ENCODE measurements around the gene NTN4.

DNA sequence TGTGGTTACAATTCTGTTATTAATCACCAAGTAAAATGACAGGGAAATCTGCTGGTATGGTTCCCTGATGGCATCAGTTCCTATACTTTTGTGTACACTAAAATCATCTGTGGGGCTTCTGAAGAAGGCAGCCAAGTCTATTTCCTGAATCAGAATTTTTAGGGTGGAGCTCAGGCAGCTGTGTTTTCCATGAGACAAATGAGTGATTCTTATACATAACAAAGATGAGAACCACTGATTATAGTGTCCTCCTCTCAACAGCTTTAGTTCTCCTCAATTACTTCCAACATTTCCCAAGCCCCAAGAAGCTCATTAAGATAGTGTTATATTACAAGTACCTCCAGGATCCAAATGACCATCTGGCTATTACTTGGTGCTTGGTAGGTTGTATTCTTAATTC lies 174.8 kb downstream of the NTN4 start:
- TF ChIP-seq, protein P1, sequence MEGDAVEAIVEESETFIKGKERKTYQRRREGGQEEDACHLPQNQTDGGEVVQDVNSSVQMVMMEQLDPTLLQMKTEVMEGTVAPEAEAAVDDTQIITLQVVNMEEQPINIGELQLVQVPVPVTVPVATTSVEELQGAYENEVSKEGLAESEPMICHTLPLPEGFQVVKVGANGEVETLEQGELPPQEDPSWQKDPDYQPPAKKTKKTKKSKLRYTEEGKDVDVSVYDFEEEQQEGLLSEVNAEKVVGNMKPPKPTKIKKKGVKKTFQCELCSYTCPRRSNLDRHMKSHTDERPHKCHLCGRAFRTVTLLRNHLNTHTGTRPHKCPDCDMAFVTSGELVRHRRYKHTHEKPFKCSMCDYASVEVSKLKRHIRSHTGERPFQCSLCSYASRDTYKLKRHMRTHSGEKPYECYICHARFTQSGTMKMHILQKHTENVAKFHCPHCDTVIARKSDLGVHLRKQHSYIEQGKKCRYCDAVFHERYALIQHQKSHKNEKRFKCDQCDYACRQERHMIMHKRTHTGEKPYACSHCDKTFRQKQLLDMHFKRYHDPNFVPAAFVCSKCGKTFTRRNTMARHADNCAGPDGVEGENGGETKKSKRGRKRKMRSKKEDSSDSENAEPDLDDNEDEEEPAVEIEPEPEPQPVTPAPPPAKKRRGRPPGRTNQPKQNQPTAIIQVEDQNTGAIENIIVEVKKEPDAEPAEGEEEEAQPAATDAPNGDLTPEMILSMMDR (IDR thresholded peaks at IDR 0.05) = no peak
- TF ChIP-seq RAD21 (IDR thresholded peaks at IDR 0.05; ENCODE audit: low read length) (no peak), SMC3 (IDR thresholded peaks at IDR 0.05; ENCODE audit: low read depth, low read length) (no peak), FOXJ3 (CRISPR knock-in tag; IDR thresholded peaks at IDR 0.05) (no peak), EP300 (IDR thresholded peaks at IDR 0.05; ENCODE audit: borderline replicate concordance in 1 of 2, low read depth in 1 of 2, low read length in 1 of 2) (no peak), JUND (IDR thresholded peaks at IDR 0.05) (no peak), POLR2AphosphoS5 (IDR thresholded peaks at IDR 0.05; ENCODE audit: low read depth, low read length) (no peak), NRF1 (IDR thresholded peaks at IDR 0.05; ENCODE audit: low read depth, low read length) (no peak), GABPA (IDR thresholded peaks at IDR 0.05; ENCODE audit: low read depth) (no peak), RCOR1 (IDR thresholded peaks at IDR 0.05; ENCODE audit: low read length) (no peak)
- TF ChIP-seq, protein P2, sequence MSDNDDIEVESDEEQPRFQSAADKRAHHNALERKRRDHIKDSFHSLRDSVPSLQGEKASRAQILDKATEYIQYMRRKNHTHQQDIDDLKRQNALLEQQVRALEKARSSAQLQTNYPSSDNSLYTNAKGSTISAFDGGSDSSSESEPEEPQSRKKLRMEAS (IDR thresholded peaks at IDR 0.05; ENCODE audit: low read depth) = no peak
- TF ChIP-seq, protein P3, sequence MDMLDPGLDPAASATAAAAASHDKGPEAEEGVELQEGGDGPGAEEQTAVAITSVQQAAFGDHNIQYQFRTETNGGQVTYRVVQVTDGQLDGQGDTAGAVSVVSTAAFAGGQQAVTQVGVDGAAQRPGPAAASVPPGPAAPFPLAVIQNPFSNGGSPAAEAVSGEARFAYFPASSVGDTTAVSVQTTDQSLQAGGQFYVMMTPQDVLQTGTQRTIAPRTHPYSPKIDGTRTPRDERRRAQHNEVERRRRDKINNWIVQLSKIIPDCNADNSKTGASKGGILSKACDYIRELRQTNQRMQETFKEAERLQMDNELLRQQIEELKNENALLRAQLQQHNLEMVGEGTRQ (IDR thresholded peaks at IDR 0.05; ENCODE audit: borderline replicate concordance, low read depth, low read length) = no peak
- TF ChIP-seq, protein P4, sequence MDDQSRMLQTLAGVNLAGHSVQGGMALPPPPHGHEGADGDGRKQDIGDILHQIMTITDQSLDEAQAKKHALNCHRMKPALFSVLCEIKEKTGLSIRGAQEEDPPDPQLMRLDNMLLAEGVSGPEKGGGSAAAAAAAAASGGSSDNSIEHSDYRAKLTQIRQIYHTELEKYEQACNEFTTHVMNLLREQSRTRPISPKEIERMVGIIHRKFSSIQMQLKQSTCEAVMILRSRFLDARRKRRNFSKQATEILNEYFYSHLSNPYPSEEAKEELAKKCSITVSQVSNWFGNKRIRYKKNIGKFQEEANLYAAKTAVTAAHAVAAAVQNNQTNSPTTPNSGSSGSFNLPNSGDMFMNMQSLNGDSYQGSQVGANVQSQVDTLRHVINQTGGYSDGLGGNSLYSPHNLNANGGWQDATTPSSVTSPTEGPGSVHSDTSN (IDR thresholded peaks at IDR 0.05) = no peak
- TF ChIP-seq, protein P5, sequence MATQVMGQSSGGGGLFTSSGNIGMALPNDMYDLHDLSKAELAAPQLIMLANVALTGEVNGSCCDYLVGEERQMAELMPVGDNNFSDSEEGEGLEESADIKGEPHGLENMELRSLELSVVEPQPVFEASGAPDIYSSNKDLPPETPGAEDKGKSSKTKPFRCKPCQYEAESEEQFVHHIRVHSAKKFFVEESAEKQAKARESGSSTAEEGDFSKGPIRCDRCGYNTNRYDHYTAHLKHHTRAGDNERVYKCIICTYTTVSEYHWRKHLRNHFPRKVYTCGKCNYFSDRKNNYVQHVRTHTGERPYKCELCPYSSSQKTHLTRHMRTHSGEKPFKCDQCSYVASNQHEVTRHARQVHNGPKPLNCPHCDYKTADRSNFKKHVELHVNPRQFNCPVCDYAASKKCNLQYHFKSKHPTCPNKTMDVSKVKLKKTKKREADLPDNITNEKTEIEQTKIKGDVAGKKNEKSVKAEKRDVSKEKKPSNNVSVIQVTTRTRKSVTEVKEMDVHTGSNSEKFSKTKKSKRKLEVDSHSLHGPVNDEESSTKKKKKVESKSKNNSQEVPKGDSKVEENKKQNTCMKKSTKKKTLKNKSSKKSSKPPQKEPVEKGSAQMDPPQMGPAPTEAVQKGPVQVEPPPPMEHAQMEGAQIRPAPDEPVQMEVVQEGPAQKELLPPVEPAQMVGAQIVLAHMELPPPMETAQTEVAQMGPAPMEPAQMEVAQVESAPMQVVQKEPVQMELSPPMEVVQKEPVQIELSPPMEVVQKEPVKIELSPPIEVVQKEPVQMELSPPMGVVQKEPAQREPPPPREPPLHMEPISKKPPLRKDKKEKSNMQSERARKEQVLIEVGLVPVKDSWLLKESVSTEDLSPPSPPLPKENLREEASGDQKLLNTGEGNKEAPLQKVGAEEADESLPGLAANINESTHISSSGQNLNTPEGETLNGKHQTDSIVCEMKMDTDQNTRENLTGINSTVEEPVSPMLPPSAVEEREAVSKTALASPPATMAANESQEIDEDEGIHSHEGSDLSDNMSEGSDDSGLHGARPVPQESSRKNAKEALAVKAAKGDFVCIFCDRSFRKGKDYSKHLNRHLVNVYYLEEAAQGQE (IDR thresholded peaks at IDR 0.05; ENCODE audit: low read depth, low read length) = no peak
